ENCODE results near the gene PLCH1. TPM values are rescaled to one million over a fixed set of nuclear protein-coding genes. Genes with fewer than 3 reads are reported as not detected.

Gene PLCH1
- total RNA-seq, 4 donors from 2014 or later, result 0.19 to 2.1 (median 0.28) TPM

GRCh38 chr3:155550391-155550790 lies 194.5 kb downstream of the PLCH1 start:
- no peaks in the 10 kb centered on the region for H3K4me1 ChIP-seq
- no peak for TF ChIP-seq CTCF (IDR thresholded peaks at IDR 0.05)
- no peak for TF ChIP-seq POLR2A (IDR thresholded peaks at IDR 0.05)
- DNase-seq, result no peak
- H3K9me3 ChIP-seq, result no peaks in the 10 kb centered on the region
- H3K27me3 ChIP-seq, result no peaks in the 10 kb centered on the region
- no peaks in the 10 kb centered on the region for H3K36me3 ChIP-seq
- WGBS, 2 donors, result 89 to 99% methylated on average over 3 of the region's 3 CpGs
- no peak overlapping the region for H3K27ac ChIP-seq
- intact Hi-C loops (cut with DNase I), result no loop called here
- no peak overlapping the region for H3K4me3 ChIP-seq

DNA sequence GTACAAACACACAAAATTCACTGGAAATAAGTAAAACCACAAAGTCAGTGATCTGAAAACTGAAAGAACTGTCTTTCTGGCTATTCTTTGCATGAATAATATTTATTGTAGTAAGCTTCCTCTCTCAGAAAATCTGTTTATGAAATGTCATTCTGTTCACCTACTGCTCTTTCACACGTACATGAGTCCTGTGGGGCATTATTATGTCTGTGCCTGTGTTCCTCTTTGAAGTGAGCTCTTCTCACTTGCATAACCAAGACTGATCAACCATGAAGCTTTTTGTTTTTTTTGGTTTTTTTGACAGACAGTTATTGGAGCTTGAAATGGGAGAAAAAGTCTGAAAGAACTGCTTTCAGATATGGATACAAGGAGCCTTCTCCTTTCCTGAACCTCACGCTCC lies 195.8 kb downstream of the PLCH1 start:
- no peaks in the 10 kb centered on the region for H3K9me3 ChIP-seq
- TF ChIP-seq CTCF (IDR thresholded peaks at IDR 0.05), result no peak
- TF ChIP-seq POLR2A (IDR thresholded peaks at IDR 0.05), result no peak
- H3K27ac ChIP-seq, result no peak overlapping the region
- no peaks in the 10 kb centered on the region for H3K36me3 ChIP-seq
- H3K4me3 ChIP-seq, result no peak overlapping the region
- H3K27me3 ChIP-seq, result no peaks in the 10 kb centered on the region
- intact Hi-C loops (cut with DNase I), result no loop called here
- WGBS, 2 donors, result 54 to 60% methylated on average over 2 of the region's 2 CpGs
- no peaks in the 10 kb centered on the region for H3K4me1 ChIP-seq
- DNase-seq, result no peak

DNA sequence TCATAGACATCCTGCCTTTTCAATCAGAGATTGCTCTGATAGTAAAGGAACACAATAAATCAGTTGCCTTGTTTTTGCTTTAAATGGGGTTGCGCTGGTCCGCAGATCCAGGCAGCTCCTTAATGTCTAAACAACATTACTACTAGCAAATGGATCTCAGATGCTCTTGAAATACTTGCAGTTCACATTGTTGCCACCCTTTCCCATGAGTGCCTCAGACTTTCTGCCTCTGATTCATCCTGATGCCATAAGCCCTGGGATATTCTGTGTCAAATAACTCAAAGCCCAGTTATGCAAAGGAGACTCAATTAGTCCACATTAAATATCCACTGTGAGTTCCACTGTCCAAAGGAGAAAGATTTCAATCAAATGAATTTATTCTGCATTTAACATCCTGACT lies 196.7 kb downstream of the PLCH1 start:
- H3K4me3 ChIP-seq, result no peak overlapping the region
- DNase-seq, result no peak
- TF ChIP-seq CTCF (IDR thresholded peaks at IDR 0.05), result peak in 1 of 6 experiments; percentile 6
- TF ChIP-seq POLR2A (IDR thresholded peaks at IDR 0.05), result no peak
- H3K27me3 ChIP-seq, result no peaks in the 10 kb centered on the region
- intact Hi-C loops (cut with DNase I), result no loop called here
- H3K36me3 ChIP-seq, result no peaks in the 10 kb centered on the region
- no peaks in the 10 kb centered on the region for H3K9me3 ChIP-seq
- 90 to 91% methylated on average over 2 of the region's 2 CpGs for WGBS, 2 donors
- H3K4me1 ChIP-seq, result no peaks in the 10 kb centered on the region
- no peak overlapping the region for H3K27ac ChIP-seq

GRCh38 chr3:155535098-155535497 lies 209.8 kb downstream of the PLCH1 start:
- Histone ChIP-seq H3K4me3 (no peak overlapping the region), H3K27ac (no peak overlapping the region), H3K4me1 (no peaks in the 10 kb centered on the region), H3K36me3 (no peaks in the 10 kb centered on the region), H3K9me3 (no peaks in the 10 kb centered on the region), H3K27me3 (no peaks in the 10 kb centered on the region)
- DNase-seq, result no peak
- intact Hi-C loops (cut with DNase I), result no loop called here
- WGBS, 2 donors, result 79 to 86% methylated on average over 3 of the region's 3 CpGs
- TF ChIP-seq CTCF (IDR thresholded peaks at IDR 0.05) (no peak), POLR2A (IDR thresholded peaks at IDR 0.05) (no peak)

- Histone ChIP-seq H3K27me3 (no peaks in the 10 kb centered on the region), H3K27ac (no peak overlapping the region), H3K4me1 (no peaks in the 10 kb centered on the region), H3K9me3 (no peaks in the 10 kb centered on the region), H3K4me3 (no peak overlapping the region), H3K36me3 (no peaks in the 10 kb centered on the region)
- TF ChIP-seq POLR2A (IDR thresholded peaks at IDR 0.05) (no peak), CTCF (IDR thresholded peaks at IDR 0.05) (no peak)
- intact Hi-C loops (cut with DNase I), result no loop called here
- DNase-seq, result no peak
These were observed 216.3 kb downstream of the PLCH1 start for GRCh38 chr3:155528579-155528978.
